NCI-H2081 (cell line): ENCODE measurements around the gene UBALD1.
"Not testable (repeated sequence)": the region's sequence is repeated elsewhere in the genome, so short reads cannot be mapped to it uniquely, and the experiment has no call there.

Source experiments
- DNase-seq, 2 experiments: peaks; one replicate each; lab custom pipeline; 2025; lab: John Stamatoyannopoulos, UW

The UBALD1 gene

DNA sequence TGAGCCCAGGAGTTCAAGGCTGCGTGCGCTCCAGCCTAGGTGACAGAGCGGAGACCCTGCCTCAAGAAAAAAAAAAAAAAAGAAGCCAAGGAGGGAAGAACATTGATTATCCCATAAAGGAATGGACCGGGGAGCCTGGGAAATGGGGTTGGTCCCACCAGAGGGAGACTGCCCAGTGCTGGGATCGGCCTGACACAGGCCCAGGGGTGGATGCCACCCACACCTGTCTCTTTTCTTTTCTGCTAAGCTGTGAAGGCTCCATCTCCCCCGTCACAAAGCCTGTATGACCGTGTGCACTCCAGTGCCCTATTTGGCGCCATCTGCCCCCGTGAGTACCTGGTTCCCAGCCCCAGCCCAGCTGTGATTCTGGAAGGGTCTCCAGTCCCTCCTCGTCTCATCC is 15.7 kb downstream of the UBALD1 start:
- no peak for DNase-seq

DNA sequence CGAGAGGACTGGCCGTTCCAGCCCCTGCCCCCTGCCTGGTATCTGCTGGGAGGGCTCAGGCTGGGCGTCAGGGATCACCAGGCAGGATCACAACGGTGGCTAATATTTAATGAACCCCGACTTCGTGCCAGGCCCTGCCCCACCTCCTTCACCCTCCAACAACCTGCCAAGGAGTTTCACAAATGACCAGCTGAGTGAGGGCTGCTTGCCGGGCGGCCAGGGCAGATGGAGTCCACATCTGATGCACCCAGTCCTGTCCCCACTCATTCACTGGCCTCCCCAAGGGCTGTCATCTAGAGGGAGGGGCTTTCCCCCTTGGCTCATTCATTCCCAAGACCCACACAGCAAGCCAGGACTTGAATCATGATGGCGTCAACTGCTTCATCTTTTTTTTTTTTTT is 17.5 kb downstream of the UBALD1 start:
- no peak for DNase-seq

DNA sequence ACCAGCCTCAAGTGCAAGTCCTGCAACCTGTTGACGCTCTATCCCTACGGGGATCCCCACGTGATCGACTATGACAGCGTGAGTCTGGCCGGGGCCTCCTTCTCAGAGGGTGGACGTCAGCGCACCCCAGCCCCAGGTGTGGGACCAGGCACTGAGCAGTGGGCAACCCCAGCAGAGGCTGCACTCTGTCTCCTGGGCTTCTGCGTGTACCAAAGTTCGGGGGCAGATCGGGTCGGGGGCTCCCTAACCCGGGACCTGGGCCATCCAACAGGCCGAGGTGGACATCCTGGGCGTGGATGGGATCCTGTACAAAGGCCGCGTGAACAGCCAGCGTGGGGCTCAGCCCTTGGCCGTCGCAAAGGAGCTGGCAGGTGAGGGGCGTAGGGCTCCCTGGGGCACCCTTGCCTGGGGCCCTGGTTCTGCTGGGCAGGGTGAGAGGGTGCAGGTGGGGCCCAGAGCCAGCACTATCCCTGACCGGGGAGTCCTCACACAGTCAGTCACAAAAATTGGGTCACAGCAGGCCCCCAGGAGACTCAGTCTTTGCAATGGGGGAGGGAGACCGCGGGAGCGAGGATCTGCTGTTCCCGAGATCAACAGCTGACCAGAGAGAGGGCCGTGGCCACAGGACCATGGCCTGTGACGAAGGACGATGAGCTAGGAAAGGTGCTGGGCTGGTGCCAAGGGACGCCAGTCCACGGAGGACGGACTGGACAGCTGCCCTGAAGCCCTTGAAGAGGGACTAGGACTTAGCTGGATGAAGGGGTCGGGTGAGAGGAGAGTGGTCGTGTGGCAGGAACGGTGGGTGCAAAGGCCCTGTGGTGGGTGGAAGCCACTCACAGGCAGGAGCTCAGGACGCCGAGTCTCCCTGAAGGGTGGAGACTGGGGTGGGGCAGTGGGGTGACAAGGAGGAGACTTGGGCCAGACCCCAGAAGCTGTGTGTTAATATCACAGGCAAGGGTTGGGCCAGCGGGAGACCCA is 20.0 kb downstream of the UBALD1 start:
- no peak for DNase-seq

DNA sequence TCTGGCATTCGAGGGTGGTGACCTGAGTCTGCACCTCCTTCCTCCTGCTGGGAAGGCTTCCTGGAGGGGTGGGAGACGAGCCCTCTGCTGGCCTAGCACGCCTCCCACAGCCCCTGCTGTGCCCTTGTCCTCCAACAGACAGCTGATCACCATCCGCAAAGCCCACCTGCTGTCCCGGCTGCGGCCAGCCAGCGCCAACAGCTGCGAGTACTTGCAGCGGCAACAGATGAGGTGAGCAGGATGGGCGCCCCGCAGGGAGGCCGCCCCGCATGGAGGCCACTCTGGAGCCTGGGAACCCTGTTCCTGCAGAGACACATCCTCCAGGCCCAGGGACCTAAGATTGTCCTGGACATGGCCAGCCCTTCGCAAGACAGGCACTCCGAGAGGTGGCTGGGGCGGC is 21.6 kb downstream of the UBALD1 start:
- peak in 1 of 2 experiments; percentile 9 for DNase-seq

DNA sequence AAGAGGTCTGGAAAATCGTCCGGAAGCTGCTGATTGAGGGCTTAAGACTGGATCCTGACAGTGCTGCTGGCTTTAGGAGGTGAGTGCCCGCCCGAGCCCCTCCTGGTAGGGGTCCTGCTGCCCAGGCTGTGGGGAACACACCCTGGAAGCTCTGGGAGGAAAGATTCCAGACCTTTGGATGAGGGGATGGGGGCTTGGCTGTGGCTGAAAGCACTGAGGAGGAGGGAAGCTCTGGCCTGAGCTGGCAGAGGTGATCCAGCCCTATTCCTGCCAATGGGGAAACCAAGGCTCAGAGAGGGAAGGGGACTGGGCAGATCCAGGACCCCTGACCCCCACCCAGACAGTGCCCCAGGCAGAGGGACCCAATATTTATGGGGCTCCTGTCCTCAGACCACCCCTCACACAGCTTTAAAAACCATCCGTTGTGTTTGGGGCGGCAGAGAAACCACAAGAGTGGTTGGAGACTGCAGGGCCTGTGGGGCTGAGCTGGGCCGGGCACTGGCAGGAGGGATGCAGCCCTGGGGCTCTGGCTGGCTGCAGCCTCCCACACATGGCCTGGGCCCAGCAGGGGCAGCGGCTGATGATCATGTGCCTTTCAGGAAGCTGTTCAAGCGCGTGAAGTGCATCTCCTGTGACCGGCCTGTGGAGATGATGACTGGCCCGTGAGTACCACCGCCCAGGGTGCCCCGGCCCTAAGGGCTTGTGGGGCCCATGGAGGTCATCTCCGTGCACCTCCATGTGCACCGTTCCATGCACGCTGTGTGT is 22.8 kb downstream of the UBALD1 start:
- DNase-seq: no peak

DNA sequence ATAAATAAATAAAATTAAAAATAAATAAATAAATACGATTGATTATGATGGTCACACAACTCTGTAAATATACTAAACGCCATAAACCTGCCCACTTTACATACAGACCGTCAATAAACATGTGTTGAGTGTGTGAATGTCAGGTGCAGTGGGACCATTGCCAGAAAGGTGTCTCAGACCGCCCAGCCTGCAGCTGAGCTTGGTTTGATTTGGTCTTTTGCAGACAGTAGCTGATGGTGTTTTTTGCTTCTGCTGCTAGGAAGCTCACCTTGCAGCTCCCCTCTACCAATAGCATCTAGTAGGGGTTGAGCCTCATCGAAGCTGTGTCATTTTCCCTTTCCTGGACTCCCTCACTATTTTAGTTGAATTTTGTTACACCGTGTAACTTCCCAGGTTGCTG is 23.5 kb downstream of the UBALD1 start:
- no peak for DNase-seq

DNA sequence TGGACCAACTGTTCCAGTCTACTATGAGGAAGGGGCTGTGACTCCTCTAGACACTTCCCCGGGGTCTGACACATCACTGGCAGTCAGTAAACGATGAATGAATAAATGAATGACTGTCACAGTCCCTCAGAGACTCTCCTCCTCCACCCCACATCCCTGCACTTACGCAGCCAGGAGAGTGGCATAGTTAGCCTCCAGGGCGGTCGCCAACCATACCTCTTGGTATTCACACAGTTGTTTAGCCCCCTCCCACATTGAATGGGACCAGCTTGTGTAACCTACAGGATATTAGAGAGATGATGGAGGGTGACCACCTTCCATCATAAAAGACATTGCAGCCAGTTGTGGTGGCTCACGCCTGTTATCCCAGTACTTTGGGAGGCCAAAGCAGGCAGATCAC is 25.7 kb downstream of the UBALD1 start:
- no peak for DNase-seq

DNA sequence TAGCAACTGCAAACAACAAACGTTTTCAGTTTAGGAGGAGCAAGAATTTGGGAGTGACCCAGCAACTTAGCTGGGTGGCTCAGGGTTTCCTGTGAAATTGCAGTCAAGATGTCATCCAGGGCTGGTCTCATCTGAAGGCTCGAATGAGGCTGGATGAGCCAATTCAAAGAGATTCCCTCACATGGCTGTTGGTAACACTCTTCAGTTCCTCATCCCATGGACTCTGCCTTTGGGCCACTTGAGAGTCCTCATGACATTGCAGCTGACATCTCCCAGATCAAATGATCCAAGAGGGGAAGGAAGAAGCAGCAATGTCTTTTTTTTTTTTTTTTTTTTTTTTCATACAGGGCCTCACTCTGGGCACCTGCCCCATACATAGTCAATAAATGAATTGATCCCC is 26.3 kb downstream of the UBALD1 start:
- DNase-seq: no peak

DNA sequence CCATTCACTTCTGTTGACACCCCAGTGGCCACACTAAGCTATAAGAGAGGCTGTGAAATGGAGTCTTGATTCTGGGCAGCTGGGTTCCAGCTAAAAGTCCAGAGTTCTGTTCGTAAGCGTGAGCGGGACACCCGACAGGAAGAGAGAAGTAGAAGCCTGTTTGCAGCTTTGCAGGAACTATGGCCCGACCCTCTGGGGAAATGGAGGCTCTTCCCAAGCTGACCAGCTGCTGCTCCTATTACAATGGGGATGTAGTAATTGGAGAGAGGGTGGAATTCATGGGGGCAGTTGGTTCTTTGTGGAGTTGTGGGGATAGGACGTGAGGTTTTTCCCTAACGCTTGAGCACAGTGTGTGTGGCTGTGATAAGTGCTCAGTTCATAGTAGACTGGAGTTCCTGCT is 28.4 kb downstream of the UBALD1 start:
- no peak for DNase-seq

DNA sequence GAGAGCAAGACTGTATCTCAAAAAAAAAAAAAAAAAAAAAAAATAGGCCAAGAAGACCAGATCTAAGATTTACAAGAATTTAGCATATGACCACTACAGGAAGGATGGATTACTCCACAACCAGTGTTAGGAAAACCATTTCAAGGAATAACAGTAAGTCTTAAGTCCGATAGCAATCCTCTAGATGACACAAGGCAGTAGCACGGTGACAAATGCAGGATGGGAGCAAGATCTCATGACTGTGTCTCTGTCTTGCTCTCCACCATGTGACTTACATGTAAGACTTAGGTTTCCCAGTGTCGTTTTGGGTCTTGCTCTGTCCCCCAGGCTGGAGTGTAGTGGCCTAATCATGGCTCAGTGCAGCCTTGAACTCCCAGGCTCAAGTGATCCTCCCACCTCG is 30.8 kb downstream of the UBALD1 start:
- DNase-seq: no peak

DNA sequence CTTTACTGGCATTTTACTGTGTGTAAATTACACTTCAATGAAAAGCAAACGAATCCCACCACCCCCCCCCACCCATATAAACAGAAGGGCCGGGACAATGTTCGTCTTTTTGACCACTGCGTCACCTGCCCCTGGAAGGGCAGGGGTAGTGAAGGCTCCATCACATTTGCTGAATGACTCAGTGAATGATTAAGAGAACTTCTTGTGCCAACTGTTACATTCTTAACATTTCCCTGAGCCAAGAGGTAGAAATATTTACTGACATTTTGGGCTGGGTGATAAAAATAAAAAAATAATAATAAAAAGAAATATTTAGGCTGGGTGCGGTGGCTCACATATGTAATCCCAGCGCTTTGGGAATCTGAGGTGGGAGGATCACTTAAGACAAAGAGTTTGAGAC is 34.4 kb downstream of the UBALD1 start:
- no peak for DNase-seq

DNA sequence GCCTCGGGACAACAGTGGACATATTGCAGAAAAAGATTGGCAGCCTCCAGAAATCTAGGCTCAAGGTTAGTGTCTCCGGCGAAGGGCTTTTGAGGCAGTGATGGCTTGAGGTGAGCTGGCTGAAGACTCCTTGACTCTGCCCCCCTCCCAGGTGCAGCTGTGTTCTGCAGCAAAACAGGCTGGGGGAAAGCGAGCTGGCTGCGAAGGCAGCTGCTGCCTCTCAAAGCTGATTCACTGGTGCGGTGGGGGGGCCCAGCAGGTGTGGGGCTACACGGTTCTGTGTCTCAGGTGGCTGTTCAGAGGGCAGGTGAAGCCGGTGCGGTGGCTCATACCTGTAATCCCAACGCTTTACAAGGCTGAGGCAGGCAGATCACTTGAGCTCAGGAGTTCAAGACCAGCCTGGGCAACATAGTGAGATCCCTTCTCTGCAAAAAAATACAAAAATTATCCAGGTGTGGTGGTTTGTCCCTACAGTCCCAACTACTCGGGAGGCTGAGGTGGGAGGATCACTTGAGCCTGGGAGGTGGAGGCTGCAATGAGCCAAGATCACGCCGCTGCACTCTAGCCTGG is 35.6 kb downstream of the UBALD1 start:
- DNase-seq: peak; percentile 37 to 48

DNA sequence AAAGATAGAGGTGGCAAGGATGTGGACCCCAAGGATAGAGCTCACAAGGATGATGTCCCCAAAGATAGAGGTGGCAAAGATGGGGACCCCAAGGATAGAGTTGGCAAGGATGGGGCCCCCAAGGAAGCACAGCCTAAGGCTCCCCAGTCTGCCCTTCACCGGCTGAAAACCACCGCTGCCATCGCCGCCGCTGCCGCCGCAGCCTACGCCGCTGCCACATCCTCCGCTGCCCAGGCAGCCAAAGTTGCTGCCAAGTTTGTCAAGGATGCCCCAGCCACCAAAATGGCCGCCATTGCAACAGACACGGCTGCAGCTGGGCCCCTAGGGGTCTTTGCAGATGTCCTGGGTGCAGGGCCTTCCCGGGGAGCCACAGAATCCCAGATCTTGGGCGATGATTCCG is 38.7 kb downstream of the UBALD1 start:
- DNase-seq: no peak

DNA sequence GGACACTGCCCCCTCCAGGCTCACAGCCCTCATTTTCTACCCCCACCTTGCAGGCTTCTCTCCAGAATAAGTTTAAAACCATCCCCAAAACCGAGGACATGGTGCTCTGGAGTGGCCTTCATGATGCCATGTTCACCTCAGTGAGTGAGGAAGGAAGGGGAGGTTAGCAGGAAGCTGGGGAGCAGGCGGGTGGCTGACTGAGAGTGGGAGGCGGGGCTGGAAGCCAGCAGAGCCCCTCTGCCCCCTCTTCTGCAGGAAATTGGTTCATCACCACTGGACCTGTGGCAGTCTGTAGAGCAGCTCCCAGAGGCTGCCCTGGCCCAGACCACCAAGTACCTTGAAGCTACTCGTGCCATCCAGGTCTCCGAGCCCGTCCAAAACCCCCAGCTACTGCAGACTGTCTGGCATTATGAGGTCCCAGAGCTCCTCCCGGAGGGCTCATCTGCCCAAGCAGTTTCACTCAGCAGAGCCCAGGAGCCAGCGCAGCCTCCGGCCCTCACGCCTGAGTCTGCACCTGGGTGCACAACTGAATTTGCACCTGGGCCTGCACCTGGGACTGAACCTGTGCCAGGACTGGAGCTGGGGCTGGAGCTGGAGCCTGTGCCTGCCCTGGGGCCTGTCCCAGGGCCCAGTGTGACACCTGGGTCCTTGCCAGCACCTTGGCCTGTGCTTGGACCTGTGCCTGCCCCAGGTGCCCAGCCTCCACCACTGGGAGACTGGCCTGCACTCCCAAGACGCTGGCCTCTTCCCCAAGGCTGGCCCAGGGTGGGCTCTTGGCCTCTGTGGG is 39.6 kb downstream of the UBALD1 start:
- DNase-seq: peak in 1 of 2 experiments; percentile 29

DNA sequence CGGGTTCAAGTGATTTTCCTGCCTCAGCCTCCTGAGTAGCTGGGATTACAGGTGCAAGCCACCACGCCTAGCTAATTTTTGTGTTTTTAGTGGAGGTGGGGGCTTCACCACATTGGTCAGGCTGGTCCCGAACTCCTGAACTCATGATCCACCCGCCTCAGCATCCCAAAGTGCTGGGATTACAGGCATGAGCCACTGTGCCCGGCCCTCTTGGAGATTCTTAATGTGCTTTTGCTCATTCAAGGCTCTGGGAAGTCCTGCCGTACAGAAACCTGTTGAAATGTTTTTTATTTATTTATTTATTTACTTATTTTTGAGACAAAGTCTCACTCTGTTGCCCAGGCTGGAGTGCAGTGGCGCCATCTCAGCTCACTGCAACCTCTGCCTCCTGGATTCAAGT is 40.8 kb downstream of the UBALD1 start:
- DNase-seq: not testable (repeated sequence)

DNA sequence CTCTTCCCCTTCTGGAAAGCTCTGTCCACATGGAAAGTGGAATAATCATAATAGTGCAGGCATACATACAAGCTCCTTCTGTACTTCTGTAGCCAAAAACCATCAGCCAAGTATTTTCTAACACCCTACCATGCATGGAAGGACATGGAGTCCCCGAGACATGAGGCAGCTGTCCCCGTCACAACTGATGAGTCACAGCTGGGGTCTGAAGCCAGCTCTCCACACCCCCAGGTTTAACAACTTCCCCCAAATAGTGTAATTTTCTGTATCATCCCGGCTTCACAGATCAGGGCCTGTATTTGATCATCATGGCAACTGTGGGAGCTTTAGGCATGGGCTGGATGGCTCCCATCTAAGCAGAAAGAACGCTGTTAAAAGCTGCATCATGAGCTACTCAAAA is 42.0 kb downstream of the UBALD1 start:
- no peak for DNase-seq

DNA sequence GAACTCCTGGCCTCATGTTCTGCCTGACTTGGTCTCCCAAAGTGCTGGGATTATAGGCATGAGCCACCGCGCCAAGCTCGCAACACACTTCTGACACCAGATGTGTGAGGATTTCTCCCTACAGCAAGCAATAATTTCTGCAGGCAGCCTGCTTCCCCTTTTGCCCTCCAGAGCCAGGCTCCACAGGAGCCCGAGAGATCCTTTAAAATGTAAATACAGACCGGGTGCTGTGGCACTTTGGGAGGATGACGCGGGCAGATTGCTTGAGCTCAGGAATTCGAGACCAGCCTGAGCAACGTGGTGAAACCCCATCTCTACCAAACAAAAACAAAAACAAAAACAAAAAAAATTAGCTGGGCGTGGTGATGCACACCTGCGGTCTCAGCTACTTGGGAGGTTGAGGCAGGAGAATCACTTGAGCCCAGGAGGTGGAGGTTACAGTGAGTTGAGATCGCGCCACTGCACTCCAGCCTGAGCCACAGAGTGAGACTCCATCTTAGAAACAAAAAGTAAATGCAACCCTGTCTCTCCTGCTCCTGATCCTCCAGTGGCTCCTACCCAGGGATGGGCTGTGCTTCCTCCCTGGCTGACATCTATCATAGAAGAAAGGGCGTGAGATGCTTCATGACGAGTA is 43.9 kb downstream of the UBALD1 start:
- DNase-seq: no peak

DNA sequence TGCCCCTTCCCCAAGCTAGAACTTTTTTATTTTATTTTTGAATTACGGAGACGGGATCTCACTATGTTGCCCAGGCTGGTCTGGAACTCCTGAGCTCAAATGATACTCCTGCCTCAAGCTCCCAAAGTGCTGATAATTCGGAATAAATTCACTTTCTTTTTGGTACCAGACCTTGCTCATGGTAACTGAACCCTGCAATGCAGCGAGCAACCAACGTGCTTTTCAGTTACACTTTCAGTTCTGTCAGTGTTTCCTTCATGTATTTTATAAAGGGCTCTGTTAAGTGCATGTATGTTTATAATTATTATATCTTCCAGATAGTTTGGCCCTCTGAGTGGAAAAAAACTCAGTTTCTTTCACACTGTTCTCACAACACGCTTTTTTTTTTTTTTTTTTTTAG is 44.6 kb downstream of the UBALD1 start:
- no peak for DNase-seq

DNA sequence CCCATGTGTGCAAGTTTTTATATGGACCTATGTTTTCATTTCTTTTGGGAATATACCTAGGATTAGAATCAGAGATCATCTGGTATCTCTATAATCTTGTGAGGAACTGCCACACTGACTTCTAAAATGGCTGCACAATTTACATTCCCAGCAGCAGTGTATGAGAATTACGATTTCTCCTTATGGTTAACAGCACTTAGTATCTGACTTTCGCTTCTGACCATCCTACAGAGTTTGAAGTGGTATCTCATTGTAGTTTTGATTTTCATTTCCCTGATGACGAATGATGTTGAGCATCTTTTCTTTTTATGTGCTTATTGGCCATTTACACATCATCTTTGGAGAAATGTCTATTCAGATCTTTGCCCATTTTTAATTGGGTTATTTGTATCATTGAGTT is 48.5 kb downstream of the UBALD1 start:
- no peak for DNase-seq

DNA sequence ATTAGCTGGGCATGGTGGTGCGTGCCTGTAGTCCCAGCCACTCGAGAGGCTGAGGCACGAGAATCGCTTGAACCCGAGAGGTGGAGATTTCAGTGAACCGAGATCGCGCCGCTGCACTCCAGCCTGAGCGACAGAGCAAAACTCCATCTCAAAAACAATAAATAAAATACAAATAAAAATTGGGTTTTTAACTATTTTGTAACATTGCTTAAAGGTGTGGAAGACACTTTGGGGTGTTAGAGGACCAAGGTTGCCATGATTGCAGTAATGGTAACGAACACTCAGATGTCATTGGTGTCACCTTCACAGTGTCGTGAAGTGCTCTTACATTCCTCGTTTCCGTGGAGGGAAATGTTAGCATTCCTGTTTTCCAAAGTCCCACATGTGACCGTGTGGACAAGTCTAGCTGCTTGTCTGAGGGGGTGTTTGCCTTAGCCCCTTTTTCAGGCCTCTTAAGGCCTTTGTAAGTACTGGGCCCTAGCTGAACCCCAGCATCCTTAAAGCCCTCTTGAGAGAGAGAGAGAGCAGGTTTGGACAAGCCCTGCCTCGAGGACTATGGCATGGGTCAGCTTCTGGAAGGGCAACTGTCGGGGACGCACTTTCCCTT is 49.9 kb downstream of the UBALD1 start:
- no peak for DNase-seq

DNA sequence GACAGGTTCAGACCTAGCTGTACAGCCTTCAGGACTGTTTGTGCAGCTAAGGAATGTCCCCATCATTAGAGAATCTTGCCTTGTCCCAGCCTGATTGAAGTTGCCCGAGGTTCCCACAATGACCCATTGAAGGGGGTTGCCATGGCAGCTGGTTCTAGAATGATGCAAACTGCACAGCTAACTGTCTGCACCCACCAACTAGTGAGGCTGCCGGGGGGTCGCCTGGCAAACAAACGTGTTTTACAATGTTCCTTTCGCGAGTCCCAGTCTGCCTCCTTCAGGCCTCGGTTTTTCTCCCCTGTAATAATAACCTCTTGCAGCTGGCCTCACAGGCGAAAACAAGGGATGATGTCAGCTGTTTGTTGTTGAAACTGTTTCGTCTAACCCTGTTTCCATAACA is 53.1 kb downstream of the UBALD1 start:
- no peak for DNase-seq
